Hematopoietic multipotent progenitor cell treated with erythropoietin and hydrocortisone succinate and interleukin-3 and kit ligand, for 6 days (in vitro differentiated cells): ENCODE data around the gene MUL1.

Experiments
- DNase-seq: peaks from one replicate; pipeline ENCODE4 v3.0.0-alpha.2; 2015

Gene MUL1

GRCh38 chr1:20466273-20466672 lies 41.7 kb downstream of the MUL1 start:
- no peak for DNase-seq

DNA sequence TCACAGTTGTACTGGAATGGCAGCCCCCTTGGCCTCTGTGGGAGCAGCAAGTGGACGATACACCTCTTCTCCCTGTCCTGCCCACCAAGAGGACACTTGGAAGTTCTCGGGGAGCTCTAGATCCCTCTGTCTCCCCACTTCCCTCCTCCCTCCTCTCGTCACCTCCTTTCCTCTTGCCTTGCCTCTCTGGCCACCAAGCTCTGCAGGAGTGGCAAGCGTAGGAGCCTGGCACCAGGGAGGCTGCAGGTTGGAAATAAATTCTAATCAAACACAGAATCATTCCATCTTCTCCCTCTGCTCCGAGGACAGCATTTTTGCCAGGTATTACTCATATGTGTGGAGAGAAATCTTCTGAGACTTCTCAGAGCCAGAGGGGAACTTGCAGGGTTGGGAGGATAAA lies 42.8 kb downstream of the MUL1 start:
- DNase-seq = no peak

GRCh38 chr1:20463502-20463901 lies 44.4 kb downstream of the MUL1 start:
- no peak for DNase-seq

GRCh38 chr1:20462397-20462796 lies 45.6 kb downstream of the MUL1 start:
- no peak for DNase-seq

- DNase-seq = no peak
These were observed 49.2 kb downstream of the MUL1 start for GRCh38 chr1:20458717-20459116.

DNA sequence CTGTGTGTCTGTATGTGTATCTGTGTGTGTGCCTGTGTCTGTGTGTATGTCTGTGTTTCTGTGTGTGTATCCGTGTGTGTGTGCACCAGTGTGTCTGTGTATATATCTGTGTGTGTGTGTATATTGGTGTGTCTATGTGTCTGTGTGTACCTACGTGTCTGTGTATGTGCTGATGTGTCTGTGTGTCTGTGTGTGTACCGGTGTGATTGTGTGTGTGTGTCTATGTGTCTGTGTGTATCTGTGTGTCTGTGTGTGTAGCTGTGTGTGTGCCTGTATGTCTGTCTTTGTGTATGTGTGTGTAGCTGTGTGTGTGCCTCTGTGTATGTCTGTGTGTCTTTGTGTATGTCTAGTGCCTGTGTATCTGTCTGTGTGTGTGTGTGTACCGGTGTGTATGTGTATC lies 53.9 kb downstream of the MUL1 start:
- DNase-seq = no peak

- DNase-seq = no peak
These were observed 58.1 kb downstream of the MUL1 start for GRCh38 chr1:20449735-20450311.
